ENCODE results near the gene PDS5B.

PDS5B gene

DNA sequence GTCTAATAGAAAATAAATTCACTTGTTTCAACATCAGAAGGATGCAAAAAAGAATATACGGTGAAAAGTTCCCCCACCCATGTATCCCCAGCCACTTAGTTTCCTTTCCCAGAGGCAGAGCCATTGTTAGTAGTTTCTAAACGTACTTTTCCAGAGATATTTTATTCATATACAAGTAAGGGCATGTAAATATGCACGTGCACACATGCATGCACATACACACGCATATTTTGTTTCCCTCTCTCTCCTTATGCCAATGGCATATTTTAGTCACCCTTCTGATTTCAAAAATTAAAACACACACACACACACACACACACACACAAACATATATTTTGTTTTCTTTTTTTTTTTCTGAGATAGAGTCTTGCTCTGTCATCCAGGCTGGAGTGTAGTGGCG, 147.4 kb downstream of the PDS5B start:
- DNase-seq = no peak

DNA sequence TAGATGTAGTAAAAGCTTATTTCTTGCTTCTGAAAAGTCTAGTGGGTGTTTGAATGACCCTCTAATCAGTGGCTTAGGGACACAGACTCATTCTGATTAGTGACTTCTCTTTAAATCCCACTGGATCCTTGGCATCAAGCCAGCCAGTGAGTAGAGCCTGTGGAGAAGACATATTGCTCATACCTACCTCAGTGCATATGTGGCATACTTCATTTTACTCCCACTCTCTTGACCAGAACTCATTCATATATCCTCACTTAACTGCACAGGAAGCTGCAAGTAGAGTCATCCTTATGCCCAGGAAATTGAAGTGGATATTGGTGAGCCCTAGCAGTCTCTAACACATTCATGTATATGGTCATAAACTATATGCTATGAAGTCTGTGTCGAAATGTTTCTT, 148.3 kb downstream of the PDS5B start:
- no peak for DNase-seq

DNA sequence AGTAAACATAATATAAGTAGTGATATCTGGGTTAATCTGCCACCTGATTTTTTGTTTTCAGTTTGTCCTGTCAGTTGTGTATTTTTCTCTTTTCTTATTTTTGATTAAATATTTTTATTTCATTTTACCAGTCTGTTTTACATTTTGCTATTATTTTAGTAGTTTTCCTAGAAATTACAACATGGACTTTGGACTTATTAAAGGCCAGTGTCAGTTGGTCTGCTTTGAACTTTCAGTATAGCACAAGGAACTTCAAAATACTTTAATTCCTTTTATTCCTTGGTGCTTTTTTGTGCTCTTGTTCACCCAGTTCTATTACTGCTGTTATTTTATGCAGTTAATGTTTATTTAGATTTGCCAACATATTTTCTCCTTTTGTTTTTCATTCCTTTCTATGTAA, 149.6 kb downstream of the PDS5B start:
- DNase-seq = no peak

DNA sequence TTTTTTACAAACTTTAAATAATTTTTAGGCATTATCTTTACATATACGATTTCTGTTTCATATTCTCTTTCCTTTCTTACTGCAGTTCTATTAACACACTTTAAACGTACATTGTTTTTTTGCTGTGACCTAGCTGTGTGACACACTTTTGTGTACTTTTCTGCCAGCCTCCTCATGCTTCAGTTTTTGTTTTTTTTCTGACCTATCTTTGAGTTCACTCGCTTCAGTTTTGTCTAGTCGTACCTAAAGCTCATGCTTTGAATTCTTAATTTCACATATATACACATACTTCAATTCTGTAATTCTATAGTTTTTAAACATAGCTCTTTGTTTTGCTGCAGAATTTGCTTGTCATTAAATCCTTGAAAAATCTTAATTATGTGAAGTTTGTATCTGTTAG, 150.4 kb downstream of the PDS5B start:
- no peak for DNase-seq

DNA sequence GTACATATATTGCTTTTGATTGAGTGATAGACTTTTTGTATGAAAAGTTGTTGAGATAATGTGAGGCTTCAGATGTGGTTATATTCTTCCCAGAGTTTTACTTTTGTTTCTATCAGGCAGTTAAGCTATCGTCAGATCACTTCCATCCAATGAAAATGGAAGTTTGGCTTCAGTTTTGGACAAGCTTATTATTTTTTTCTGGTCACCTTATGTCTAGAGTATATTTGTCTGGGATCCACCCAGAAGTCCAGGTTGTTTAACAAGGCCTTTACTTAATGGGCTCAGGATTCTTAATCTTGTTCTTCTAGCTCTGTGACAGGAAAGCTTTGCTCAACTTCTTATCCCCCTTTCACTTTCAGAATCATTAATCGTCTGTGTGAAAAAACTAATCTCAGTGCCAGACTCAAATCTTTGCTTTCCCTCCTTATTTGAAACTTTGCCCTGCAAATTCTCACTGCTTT, 150.9 kb downstream of the PDS5B start:
- no peak for DNase-seq

DNA sequence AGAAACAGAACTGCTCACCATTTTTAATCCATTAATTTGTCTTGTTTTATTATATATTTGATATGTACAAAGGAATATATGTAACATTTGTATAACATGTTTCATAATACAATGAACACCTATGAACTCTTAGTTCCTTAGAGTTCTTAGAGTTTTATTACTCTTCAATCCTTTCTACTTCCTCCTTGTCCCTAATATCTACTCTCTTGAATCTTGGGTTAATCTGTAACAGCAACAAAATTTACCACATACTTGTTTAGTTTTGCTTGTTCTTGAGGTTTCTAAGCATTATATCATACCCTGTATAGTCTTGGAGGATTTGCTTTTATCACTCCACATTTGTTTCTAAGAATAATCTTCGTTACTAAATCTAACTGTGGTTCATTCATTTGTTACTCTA, 151.4 kb downstream of the PDS5B start:
- no peak for DNase-seq

DNA sequence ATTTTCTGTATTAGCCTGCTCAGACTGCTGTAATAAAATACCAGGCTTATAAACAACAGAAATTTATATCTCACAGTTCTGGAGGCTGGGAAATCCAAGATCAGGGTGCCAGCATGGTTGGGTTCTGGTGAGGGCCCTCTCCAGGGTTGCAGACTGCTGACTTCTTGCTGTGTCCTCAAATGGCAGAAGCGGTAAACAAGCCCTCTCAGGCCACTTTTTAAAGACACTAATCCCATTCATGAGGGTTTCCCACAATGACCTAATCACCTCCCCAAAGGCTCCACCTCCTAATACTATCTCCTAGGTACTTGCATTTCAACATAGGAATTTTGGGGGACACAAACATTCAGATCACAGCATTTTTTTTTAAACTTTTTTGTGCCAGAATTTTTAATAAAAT, 159.3 kb downstream of the PDS5B start:
- no peak for DNase-seq

DNA sequence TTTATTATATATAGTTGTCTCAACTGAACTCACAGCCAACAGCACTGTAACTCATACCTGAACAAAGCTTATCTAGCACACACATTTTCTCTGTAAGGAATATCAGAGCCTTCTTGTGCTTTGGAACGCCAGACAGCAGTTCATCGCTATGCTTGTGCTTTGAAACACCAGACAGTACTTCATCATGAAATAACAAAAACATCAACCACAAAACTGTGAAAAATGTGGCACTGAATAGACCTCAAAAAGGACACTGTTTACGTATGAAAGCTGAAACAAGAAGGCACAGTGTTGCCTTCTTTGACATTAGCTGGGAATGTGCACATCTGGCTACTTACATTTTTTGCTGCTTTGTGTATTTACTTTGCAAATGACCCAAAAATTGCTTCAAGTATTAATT, 160.2 kb downstream of the PDS5B start:
- DNase-seq = no peak

DNA sequence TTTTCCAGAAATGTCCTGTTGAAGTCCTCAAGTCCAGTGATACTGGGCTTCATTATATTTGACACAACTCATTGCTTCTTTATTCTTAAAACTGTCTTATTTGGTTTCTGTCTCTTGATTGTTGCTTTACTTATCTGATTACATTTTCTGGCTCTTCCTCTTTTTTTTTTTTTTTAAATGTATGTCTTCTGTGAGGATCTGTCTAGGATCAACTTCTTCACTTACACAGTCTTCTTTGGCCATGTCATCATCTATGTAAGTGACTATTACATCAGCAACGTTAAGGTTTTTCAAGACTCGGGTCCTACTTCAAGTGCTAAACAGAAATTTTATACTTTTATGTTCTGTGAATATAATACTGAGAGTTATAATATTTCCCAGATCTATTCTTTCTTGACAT, 162.1 kb downstream of the PDS5B start:
- no peak for DNase-seq

DNA sequence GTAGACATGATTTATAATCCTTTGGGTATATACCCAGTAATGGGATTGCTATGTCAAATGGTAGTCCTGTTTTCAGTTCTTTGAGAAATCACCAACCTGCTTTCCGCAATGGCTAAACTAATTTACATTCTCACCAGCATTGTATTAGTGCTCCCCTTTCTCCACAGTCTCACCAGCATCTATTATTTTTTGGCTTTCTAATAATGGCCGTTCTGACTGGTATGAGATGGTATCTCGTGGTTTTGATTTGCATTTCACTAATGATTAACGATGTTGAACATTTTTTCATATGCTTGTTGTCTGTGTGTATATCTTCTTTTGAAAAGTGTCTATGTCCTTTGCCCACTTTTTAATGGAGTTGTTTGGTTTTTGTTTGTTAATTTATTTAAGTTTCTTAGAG, 165.1 kb downstream of the PDS5B start:
- DNase-seq = no peak

DNA sequence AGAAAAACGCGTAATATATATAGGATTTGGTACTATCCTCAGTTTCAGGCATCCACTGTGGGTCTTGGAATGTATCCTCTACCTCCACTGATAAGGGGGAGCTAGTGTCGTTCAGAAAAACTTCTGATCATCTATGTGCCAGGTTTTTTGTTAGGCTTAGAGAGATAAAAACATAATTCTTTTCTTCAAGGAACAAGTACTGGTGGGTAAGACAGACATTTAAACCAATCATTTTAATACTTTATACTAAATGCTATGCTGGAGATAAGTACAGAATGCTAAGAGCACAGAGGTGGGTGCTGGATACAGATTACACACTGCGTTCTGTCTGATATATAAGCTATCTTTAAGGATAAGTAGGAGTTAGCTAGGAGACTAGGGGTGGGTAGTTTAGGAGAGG, 166.1 kb downstream of the PDS5B start:
- no peak for DNase-seq

DNA sequence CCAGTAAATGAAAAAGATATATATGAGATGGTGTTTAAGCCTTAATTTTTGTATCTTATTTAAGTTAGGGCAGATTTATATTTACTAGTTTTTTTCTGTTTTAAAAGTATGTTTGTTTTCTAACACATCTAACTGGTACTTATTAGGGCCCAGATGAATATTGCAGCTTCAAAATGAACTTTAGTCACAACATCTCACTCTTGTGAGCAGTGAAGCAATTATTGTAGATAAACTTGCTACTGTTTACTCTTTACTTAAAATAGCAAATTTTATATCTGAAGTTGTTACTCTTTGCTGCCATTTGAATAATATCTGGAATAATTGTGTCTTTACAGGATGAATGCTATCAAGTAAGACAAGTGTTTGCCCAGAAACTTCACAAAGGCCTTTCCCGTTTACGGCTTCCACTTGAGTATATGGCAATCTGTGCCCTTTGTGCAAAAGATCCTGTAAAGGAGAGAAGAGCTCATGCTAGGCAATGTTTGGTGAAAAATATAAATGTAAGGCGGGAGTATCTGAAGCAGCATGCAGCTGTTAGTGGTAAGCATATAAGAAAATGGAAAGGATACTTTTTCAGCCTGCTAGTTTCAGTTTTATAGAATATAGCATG, 166.8 kb downstream of the PDS5B start:
- DNase-seq = no peak

DNA sequence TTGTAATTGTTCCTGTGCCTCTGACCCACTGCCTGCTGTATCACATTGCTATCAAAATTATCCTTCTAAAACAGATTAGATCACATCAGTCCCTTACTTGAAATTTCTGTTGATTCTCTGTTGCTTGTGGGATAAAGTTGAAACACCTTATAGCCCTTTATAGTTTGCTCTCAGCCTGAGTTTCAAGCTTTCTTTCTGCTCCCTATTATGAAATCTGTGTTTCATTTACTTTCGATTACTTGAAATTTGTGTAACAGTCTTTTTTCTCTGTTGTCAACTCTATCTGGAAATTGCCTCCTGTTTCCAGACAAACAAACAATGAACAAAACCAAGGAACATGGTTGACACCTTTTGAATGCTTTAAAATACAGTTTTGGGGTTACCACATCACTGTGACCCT, 167.9 kb downstream of the PDS5B start:
- DNase-seq = no peak

DNA sequence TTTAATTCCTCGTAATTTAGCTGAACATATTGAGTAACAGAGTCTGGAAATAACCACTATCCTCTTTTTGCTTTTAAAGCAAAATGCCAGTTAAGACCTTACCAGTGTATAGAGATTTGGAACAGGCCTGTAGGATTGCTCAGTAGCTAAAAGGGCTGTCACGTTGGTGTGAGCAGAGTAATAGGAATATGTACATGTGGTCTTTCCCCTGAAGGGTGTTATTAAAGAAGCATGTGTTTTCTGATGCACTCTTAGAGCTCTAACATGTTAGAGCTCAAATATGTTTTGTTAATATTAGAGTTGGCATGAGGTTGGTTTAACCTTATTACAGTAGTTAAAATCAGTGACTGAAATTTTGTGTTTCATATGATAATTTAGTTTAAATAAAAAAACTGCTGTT, 172.9 kb downstream of the PDS5B start:
- DNase-seq = no peak

DNA sequence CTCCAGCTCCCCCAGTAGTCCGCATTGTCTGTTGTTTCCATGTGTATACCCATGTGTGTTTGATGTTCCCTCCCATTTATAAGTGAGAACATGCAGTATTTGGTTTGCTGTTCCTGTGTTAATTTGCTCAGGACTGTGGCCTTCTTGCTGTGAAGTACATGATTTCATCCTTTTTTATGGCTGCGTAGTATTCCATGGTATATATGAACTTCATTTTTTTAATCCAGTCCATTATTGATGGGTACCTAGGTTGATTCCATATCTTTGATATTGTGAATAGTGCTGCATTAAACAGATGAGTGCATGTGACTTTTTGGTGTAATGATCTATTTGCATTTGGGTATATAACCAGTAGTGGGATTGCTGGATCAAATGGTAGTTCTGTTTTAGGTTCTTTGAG, 175.2 kb downstream of the PDS5B start:
- no peak for DNase-seq

DNA sequence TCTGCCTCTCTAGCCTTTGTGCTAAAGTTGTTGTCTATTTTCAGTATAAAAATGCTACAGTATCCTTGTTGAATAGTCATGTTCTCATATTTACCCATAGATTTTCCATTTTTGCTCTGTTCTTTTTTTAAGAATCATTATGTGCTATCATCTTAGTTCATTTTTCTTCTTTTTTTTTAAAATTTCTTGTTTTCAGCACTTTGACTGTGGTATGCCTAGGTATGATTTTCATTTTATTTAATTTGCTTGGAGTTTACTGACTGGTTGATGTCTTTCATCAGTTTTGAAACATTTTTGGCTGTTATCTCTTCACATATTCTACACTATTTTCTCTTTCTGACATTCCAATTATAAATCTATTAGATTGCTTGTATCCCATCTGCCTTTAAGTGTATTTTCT, 192.9 kb downstream of the PDS5B start:
- DNase-seq = no peak

DNA sequence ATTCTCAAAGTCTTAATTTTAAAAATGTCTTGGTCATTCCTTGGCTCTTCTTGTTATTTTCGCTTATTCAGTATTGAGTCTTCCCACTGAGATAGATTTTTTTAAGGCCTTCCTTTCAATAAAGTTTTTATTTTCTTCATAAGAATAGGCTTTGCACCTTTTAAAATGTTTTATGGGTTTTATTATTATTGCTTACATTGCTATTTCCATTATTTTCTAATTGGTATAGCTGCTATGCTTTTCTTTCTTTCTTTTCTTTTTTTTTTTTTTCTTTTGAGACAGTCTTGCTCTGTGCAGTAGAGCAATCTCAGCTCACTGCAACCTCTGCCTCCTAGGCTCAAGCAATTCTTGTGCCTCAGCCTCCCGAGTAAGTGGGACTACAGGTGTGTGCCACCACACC, 195.7 kb downstream of the PDS5B start:
- DNase-seq = no peak

DNA sequence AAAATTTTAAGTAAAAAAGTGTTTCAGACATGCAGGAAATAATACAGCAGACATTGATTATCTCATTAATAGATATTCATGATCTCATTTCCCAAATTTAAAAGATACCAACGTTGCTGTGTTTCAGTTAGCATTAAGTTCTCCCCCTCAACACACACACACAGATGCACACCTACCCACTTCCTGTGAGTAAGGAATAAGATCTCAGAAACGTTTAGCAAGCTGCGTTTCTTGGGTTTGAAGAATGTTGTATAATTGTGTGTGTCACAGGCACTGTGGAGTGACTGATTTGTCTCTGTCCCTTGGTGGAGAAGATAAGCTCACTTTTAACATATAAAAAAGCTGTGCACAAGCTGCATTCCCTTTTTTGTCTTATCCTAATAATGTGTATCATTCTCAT, 196.8 kb downstream of the PDS5B start:
- DNase-seq = no peak

DNA sequence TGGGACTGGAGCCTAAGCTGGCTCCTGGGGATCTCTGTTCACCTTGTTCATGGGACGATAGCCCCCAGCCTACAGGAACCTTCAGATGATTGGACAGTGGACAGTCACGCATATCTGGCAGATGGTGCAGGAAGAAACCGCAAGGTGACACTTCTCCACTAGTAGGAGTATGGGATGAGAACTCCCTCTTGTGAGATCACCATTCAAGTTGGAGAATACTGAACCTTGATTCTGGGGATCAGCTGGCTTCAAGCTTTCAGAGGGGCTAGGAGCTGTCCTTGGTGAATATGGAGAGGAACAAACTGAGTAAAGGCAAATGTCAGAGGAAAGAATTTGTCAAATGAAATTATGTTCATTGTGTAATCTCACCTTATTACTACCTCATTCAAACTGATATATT, 204.5 kb downstream of the PDS5B start:
- DNase-seq = no peak

DNA sequence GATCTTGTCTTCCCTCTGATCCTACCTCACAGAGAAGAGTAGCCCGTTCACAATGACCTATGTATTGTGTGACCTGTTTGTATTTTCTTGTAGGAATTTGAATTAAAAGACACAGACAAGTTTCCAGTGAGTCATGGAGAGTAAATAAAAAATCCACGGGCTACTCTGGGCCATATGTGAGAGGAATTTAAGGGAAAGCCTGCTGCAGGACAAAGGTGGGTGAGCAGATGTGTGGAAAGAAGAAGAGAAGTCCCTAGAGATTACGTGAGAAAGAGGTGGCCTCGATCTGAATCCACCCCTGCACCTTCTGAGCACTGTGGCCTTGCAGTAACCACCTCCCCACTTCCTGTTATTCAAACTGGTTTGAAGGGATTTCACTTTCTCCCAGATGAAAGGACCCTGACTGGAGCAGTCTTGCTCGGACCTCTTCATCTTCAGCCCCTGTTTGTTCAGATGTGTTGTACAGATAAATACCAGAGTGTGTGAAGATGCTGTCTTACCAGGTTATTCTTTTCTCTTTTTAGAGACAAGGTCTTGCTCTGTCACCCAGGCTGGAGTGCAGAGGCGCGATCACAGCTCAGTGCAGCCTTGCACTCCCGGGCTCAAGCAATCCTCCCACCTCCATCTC, 205.4 kb downstream of the PDS5B start:
- no peak for DNase-seq

DNA sequence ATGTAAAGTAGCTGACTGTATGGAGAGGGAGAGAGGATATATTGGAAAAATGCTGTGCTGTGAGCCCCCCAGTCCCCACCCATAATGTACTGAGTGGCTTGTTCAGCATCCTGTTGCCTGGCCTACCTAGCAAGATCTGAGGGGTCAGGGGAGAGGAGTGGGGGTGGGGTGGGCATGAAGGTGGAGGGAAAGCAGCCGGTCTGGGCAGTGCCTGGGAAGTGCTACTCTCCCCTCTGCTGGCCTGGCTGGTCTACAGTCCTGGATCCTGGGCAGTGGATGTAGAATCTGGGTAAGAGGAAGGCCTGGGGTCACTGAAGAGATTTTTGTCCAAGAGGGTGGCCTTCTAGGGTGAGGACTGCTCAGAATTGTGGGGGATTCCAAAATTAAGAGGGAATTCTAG, 210.5 kb downstream of the PDS5B start:
- no peak for DNase-seq

DNA sequence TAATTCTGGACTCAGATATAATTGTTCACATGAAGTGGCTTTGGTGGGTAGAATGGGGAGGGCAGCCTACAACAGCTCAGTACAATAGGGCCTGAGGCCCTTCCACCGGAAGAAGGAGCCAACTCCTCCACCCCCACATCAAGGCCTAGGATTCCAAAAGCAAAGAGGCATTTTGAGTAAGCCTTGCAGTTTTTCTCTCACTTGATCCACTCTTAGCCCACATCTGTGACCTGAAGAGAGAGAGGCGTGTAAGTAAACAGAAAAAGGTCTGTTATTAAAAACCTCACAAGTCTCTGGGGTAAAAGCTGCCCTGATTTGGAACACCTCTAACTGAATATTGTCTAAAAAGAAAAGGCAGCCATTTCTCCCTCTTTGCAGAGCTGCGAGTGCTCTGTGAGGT, 215.9 kb downstream of the PDS5B start:
- no peak for DNase-seq

DNA sequence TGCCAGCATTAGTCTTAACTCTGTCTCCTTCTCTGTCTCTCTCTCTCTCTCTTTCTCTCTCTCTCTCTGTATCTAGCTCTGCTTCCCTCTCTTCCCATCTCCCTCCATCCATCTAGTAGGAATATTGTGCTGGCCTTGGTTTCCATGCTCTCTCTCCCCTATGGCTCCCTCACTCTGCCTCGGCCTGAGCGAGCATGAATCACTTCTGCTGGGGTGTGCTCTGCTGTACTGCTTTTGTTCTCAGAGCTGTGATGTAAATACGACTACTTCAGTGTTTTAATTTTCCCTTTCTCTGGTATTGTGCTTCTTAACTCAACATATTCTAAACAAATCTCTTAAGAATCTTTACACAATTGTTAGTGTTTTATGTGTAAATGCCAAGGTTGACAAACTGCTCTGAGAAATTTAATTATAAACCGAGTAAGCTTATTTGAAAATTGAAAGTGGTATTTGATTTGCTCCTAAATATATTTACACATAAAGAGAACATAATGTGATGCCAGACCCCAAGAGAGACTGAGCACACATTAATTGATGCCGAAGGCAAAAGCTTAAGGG, 218.5 kb downstream of the PDS5B start:
- no peak for DNase-seq

DNA sequence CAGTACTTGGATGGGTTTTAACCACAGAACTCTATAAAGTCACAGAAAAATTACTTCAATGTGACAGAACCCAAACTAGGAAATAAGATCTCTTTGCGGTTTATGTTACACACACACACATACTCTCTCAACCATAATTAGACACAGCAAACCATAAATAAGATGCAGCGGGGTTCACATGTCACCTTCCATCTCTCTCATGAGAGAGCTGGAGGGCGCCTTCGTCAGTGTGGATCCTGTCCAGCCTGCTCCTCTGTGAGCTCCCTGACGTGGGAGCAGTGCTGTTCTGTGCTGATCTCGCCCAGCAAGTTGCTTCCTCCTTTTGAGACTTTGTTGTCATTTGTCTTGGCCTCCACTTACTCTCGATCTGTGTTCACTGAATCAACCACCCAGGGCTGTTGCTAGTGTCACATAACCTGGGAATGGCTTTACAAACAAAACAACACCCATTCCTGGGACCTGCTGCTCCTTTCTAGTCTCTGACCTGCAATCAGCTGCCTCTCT, 225.1 kb downstream of the PDS5B start:
- DNase-seq = no peak

DNA sequence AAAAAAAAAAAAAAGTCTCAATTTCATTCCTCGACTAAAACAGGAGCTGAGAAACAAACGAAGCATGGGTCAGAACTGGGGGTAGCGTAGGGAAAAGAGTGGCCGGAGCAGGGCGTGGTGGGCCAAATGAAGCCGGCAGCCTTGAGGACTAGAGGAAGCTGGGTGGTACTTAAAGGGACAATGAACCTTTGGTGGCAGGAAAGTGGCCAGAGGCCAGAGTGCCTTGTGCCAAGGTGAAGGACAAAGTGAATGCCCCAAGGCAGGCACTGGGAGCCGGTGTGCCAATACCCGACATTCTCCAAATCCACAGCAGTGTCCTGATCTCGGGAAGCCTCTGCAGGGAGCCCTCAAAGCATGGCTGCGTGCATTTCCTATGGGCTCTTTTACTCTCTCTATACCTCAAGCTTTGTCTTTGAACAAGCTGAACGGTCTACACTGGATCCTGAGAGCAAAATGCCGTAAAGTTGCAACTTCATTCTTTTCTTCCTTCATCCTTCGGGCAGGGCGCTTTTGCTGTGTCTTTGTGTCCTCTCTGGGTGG, 235.0 kb downstream of the PDS5B start:
- no peak for DNase-seq

Data from DMS 273 treated with DMSO at 0.1 percent for 48 hours (cell line).